Fibroblast of lung (primary cell): ENCODE data around the gene NUMA1. TPM values are rescaled to one million over a fixed set of nuclear protein-coding genes. Genes with fewer than 3 reads are reported as not detected.

Experiments used
- DNase-seq, 2 donors: peaks; one replicate each; pipeline versions ENCODE4 v3.0.0 to v3.0.0-alpha.2; 2010; ENCODE audit warnings: low read depth in 2 of 2
- H2AFZ ChIP-seq: 2 replicates; pipeline ENCODE4 v1.5.1; 2012; ENCODE audit warnings: low read length, control low read depth, inconsistent platforms
- H3K27ac ChIP-seq: 2 replicates; pipeline ENCODE4 v1.5.1; 2011; ENCODE audit warnings: low read length, control low read depth; ENCODE audit not compliant: insufficient read depth
- H3K27me3 ChIP-seq: 2 replicates; pipeline ENCODE4 v1.5.1; 2011; ENCODE audit warnings: mild to moderate bottlenecking, low read length; ENCODE audit not compliant: control insufficient read depth, insufficient read depth
- H3K36me3 ChIP-seq: 2 replicates; pipeline ENCODE4 v1.5.1; 2011; ENCODE audit warnings: low read length; ENCODE audit not compliant: control insufficient read depth, insufficient read depth
- H3K4me1 ChIP-seq: 2 replicates; pipeline ENCODE4 v1.5.1; 2011; ENCODE audit warnings: low read length; ENCODE audit not compliant: control insufficient read depth, insufficient read depth; ENCODE audit errors: extremely low read depth
- H3K4me2 ChIP-seq: 2 replicates; pipeline ENCODE4 v1.5.1; 2011; ENCODE audit warnings: low read length, control low read depth; ENCODE audit not compliant: insufficient read depth; ENCODE audit errors: extremely low read depth
- H3K4me3 ChIP-seq, 4 experiments: fragments of 200-600 bp in 1 of 4; sonication (generic) in 1 of 4; replicated peaks in 1 of 4; 2 replicates each; pipeline ENCODE4 v1.5.1; 2011 to 2016; ENCODE audit warnings: low read length in 4 of 4, low read depth in 3 of 4, mild to moderate bottlenecking in 3 of 4, control low read depth in 2 of 4, inconsistent platforms in 1 of 4, mixed read lengths in 1 of 4; ENCODE audit not compliant: insufficient read depth in 1 of 4; ENCODE audit errors: control extremely low read depth in 1 of 4
- H3K79me2 ChIP-seq: 2 replicates; pipeline ENCODE4 v1.5.1; 2012; ENCODE audit warnings: mild to moderate bottlenecking, low read length, inconsistent platforms; ENCODE audit not compliant: control insufficient read depth, insufficient read depth
- H3K9ac ChIP-seq: 2 replicates; pipeline ENCODE4 v1.5.1; 2011; ENCODE audit warnings: mild to moderate bottlenecking, low read length, control low read depth; ENCODE audit not compliant: insufficient read depth
- H3K9me3 ChIP-seq: 2 replicates; pipeline ENCODE4 v1.5.1; 2012; ENCODE audit warnings: low read depth, low read length; ENCODE audit not compliant: control insufficient read depth, insufficient read depth
- H4K20me1 ChIP-seq: 2 replicates; pipeline ENCODE4 v1.5.1; 2011; ENCODE audit warnings: low read length; ENCODE audit not compliant: control insufficient read depth, insufficient read depth; ENCODE audit errors: extremely low read depth
- EZH2 ChIP-seq: IDR thresholded peaks from 2 replicates; pipeline ENCODE4 v1.5.1; 2012; ENCODE audit warnings: low read length, control low read depth, mild to moderate bottlenecking; ENCODE audit errors: missing control alignments
- polyA plus RNA-seq, 2 donors: library from polyadenylated mRNA; depleted of rRNA in 1 of 2; stranded (reverse) in 1 of 2; unstranded in 1 of 2; fragments of >200 nt; gene quantifications; 2 replicates each; pipeline ENCODE4 v1.2.1, GENCODE V29; 2011 to 2012; ENCODE audit warnings: missing spikeins in 1 of 2
- total RNA-seq: library from RNA; depleted of rRNA; stranded (reverse); fragments of >200 nt; gene quantifications from 2 replicates; pipeline ENCODE4 v1.2.1, GENCODE V29; 2014
- TF ChIP-seq, protein P1 (sequence below), 2 donors: IDR thresholded peaks in 1 of 2; conservative IDR thresholded peaks in 1 of 2; 1 replicate in 1 of 2; 2 replicates in 1 of 2; pipeline ENCODE4 v1.5.1; 2011 to 2012; ENCODE audit warnings: low read length in 2 of 2, control low read depth in 1 of 2, inconsistent platforms in 1 of 2, low read depth in 1 of 2, mild to moderate bottlenecking in 1 of 2

Gene NUMA1
- total and polyA plus RNA-seq, 2 donors (not counting 1 experiment from before 2014, with no cell fraction given): 59.0 to 247 TPM

DNA sequence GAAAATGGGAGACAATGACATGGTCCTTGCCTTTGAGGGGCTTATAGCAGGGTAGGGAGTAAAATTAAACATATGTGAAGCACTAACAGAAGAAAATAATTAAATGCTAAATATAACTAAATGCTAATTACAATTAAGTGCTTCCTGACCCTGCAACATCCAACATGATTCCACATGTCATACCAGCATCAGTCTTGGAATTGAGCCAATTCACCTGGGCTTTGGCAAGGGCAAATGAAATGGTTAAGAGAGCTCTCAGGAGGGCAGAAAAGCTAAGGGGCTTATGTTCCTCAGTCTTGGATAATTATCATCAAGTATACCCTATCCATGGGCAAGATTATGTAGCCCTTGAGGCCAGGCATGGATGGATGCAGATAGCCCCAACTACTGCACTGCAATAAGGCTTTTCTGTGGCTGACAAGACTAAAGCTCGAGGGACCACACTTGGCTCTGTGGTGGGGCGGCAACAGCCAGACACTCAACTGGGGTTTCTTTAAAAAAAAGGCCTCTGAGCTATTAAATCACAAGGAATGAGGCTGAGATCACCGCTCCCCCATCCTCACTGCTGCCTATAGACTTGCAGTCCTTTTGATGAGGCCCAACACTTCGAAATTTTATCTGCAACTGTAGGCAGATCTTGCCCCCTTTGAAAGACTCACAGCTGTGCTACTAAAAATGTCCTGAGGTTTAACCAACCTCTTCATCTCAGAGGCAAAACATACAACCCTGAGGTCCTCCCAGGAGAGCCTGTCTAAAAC is 42.6 kb downstream of the NUMA1 start:
- Histone ChIP-seq H3K79me2 (peaks cover 74% of the 10 kb centered on the region), H3K36me3 (no peaks in the 10 kb centered on the region), H3K4me2 (peak overlapping the region; percentile 97), H3K9me3 (no peaks in the 10 kb centered on the region), H3K4me3 (peak overlapping the region; percentile 47 to 96 (median 76)), H2AFZ (no peak overlapping the region), H3K27me3 (no peaks in the 10 kb centered on the region), H3K9ac (no peak overlapping the region), H3K4me1 (peaks cover 18% of the 10 kb centered on the region), H4K20me1 (no peaks in the 10 kb centered on the region), H3K27ac (peak overlapping the region; percentile 92)
- TF ChIP-seq, protein P1, sequence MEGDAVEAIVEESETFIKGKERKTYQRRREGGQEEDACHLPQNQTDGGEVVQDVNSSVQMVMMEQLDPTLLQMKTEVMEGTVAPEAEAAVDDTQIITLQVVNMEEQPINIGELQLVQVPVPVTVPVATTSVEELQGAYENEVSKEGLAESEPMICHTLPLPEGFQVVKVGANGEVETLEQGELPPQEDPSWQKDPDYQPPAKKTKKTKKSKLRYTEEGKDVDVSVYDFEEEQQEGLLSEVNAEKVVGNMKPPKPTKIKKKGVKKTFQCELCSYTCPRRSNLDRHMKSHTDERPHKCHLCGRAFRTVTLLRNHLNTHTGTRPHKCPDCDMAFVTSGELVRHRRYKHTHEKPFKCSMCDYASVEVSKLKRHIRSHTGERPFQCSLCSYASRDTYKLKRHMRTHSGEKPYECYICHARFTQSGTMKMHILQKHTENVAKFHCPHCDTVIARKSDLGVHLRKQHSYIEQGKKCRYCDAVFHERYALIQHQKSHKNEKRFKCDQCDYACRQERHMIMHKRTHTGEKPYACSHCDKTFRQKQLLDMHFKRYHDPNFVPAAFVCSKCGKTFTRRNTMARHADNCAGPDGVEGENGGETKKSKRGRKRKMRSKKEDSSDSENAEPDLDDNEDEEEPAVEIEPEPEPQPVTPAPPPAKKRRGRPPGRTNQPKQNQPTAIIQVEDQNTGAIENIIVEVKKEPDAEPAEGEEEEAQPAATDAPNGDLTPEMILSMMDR (conservative IDR thresholded peaks at IDR 0.05 in 1 of 2, IDR thresholded peaks at IDR 0.05 in 1 of 2; ENCODE audit: low read depth in 1 of 2, low read length in 2 of 2): no peak
- no peak for TF ChIP-seq EZH2
- peak in 1 of 2 donors; percentile 18 for DNase-seq

DNA sequence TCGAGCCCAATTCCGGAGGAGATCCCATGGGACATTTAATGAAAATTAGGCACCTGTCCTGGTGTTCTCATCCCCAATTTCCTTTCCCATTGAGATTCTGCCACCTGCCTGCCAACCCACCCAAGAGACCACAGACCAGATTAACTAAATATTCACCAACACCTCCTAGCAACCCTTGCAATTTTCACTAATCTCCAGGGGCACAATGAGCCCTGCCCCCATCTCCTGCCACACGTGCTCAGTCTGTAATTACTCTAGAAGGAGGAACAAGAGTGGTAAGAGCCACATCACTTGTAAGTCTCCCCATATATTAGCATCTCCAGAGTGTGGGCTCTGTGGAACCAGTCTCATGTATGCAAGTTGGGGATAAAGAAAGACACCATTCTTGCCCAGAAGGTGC is 43.7 kb downstream of the NUMA1 start:
- H4K20me1 ChIP-seq: no peaks in the 10 kb centered on the region
- no peaks in the 10 kb centered on the region for H3K9me3 ChIP-seq
- H3K4me1 ChIP-seq: peaks cover 8% of the 10 kb centered on the region
- H3K27me3 ChIP-seq: no peaks in the 10 kb centered on the region
- TF ChIP-seq EZH2: no peak
- TF ChIP-seq, protein P1 (conservative IDR thresholded peaks at IDR 0.05 in 1 of 2, IDR thresholded peaks at IDR 0.05 in 1 of 2; ENCODE audit: low read depth in 1 of 2, low read length in 2 of 2): no peak
- no peak overlapping the region for H3K4me2 ChIP-seq
- no peaks in the 10 kb centered on the region for H3K36me3 ChIP-seq
- H3K4me3 ChIP-seq: no peak overlapping the region
- no peak overlapping the region for H2AFZ ChIP-seq
- no peak overlapping the region for H3K27ac ChIP-seq
- no peak overlapping the region for H3K9ac ChIP-seq
- peaks cover 71% of the 10 kb centered on the region for H3K79me2 ChIP-seq
- no peak for DNase-seq

DNA sequence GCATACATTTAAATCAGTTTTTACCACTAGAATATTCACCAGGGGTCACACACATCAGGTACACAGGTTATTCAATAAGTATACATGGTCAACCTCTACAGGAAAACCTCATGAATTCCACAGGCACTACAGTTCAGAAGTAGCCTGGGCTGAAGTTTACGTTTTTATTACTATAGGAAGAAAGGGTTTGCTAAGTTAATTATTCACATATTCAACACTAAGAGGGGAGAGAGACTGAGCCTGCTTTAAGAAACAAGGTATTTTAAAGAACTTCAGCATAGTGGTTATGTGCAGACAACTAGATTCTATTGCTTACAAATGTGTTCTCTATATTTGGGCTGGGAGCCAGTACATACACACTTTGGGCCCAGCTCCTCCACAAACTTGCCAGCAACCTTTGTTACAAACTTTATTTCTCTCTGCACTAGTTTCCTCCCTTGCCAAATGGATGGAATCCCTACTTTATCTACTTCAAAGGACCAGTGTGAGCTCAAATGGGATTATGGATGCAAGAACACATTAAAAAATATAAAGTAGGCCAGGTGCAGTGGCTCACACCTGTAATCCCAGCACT is 49.8 kb downstream of the NUMA1 start:
- no peak overlapping the region for H3K4me3 ChIP-seq
- no peaks in the 10 kb centered on the region for H3K9me3 ChIP-seq
- no peak for TF ChIP-seq EZH2
- TF ChIP-seq, protein P1 (conservative IDR thresholded peaks at IDR 0.05 in 1 of 2, IDR thresholded peaks at IDR 0.05 in 1 of 2; ENCODE audit: low read depth in 1 of 2, low read length in 2 of 2): no peak
- DNase-seq: no peak
- H2AFZ ChIP-seq: no peak overlapping the region
- H3K27me3 ChIP-seq: no peaks in the 10 kb centered on the region
- peaks cover 54% of the 10 kb centered on the region for H3K79me2 ChIP-seq
- H3K4me1 ChIP-seq: peaks cover 6% of the 10 kb centered on the region
- peaks cover 7% of the 10 kb centered on the region for H3K36me3 ChIP-seq
- H4K20me1 ChIP-seq: no peaks in the 10 kb centered on the region
- no peak overlapping the region for H3K4me2 ChIP-seq
- no peak overlapping the region for H3K27ac ChIP-seq
- no peak overlapping the region for H3K9ac ChIP-seq
